Cardiac septum (tissue), 1 donor: Measurements from ENCODE around the gene HAO2. TPM values are rescaled to one million over a fixed set of nuclear protein-coding genes. Genes with fewer than 3 reads are reported as not detected.
"Not testable (repeated sequence)": the region's sequence is repeated elsewhere in the genome, so short reads cannot be mapped to it uniquely, and the experiment has no call there.

Experiments used
- DNase-seq: peaks from one replicate; pipeline ENCODE4 v3.0.0-alpha.2; 2020; ENCODE audit warnings: low spot score
- intact Hi-C: fragments of 100-400 bp; cut with DNase I; formaldehyde crosslinking; loops from one replicate; pipeline ENCODE4 v1.14.0; 2022
- total RNA-seq: library from RNA; stranded (reverse); fragmentation: NEBNext Ultra II Directional; extraction: Animal tissue kit (Norgen Biotek cat#: 25700); gene quantifications from one replicate; pipeline ENCODE4 v1.2.1, GENCODE V29; 2021
- donor health status: DM: no; HTN: no; CAD: no.

HAO2 gene
- total RNA-seq, 1 donor from 2014 or later: not detected

DNA sequence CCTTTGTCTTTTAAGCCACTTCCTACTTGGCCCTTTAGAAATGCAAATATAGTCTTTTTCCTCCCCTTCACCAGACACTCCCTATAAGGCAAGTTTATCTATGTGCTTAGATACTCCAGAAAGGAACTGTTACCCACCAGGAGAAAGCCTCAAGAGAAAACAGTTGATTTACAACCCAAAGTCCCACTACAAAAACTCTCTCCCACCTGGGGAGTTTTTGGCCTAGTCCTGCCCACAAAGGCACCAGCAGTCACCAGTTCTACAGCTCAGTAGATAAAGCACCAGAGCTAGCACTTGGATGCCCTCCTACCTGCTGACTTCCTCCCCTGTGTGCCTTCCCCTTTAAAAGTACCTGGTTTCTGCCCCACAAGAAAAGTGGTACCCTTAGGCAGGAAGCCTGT, 27.7 kb upstream of the HAO2 start:
- no peak for DNase-seq
- intact Hi-C loops: no loop called here

DNA sequence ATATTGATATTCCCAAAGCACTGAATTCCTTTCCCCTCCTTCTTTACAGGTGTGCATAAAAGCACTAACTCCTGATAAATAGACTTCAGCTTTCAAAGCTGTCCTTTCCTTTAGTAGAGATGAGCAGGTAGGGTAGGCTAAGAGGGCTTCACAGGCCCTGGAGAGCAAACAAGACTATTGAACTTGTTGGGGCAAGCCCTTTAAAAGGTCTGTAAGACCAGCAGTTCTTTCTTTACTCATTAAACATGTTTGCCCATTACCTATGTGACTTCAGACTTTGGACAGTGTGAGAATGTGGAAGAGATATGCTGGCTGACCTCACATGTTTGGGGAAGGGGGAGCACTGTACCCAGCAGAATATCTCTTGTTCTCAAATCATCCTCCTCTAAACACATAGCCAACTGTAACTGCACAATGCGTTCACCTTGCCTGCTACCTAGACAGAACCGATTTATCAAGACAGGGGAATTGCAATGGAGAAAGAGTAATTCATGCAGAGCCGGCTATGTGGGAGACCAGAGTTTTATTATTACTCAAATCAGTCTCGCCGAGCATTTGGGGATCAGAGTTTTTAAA, 27.1 kb upstream of the HAO2 start:
- intact Hi-C loops: no loop called here
- no peak for DNase-seq

DNA sequence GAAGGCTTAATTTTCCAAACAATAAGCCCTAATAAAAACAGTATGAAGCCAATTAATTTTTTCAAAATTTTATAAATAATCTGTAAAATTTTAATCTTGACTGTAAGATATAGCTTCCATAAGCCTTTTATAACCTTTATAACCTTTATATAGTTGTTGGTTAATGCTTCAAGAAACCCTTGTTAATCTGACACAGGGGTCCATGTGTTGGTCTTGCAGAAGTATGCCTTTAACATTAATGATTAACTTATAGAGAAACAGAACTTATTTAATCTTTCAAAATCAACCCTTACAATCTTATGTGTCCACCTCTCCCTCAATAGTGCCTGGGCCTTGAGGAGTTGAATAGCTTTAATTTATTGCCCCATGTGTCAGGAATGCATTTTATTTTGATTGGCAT, 23.2 kb upstream of the HAO2 start:
- no peak for DNase-seq
- intact Hi-C loops: no loop called here

DNA sequence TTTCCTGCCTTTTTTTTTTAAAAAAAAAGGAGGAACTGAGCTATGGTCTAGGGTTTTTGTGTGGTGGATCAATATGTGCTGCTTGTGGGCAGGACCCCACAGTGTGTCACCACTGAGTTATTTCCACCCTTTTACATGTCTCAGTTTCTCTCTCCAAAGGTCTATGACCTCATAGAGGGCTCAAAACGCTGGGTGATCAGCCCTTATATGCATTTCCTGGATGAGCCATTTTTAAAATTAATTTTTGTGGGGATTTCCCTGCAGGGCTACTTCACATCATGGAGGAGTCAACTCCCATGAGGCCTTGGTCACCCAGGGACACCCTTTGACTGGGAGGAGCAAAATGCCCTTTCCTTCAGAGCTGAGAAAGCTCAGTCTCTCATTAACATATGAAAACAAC, 20.7 kb upstream of the HAO2 start:
- intact Hi-C loops: no loop called here
- no peak for DNase-seq

DNA sequence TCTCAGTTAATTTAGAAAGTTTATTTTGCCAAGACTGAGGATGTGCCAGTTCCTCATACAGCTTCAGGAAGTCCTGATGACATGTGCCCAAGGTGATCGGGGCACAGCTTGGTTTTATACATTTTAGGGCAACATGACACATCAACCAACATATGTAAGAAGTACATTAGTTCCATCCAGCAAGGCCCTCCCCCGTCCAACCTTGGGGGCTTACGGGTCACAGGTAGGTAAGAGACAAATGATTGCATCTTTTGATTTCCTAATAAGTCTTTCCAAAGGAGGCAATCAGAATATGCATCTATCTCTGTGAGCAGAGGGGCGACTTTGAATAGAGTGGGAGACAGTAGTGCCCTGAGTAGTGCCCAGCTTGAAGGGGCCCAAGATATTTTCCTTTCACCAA, 19.6 kb upstream of the HAO2 start:
- no peak for DNase-seq
- intact Hi-C loops: no loop called here

DNA sequence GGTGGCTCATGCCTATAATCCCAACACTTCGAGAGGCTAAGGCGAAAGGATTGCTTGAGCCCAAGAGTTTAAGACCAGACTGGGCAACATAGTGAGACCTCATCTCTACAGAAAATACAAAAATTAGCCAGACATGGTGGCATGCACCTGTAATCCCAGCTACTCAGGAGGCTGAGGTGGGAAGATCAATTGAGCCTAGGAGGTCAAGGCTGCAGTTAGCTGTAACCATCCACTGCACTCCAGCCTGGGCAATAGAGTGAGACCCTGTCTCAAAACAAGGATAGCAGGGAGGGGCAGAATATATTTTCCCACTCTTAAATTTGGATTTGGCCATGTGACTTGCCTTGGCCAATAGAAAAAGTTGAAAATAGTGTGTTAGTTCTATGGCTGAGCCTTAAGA, 17.7 kb upstream of the HAO2 start:
- intact Hi-C loops, DNase-seq: not testable (repeated sequence)

DNA sequence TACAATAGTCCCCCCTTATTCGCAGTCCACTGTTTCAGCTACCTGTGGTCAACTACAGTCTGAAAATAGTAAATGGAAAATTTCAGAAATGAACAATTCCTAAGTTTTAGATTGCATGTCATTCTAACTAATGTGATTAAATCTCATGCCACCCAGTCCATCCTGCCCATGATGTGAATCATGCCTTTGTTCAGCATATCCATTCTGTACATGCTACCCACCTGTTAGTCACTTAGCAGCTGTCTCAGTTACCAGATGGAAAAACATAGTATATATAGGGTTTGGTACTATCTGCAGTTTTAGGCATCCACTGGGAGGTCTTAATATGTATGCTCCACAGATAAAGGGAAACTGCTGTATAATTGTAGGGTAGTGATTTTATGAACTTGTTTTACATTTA, 16.6 kb upstream of the HAO2 start:
- no peak for DNase-seq
- intact Hi-C loops: no loop called here

DNA sequence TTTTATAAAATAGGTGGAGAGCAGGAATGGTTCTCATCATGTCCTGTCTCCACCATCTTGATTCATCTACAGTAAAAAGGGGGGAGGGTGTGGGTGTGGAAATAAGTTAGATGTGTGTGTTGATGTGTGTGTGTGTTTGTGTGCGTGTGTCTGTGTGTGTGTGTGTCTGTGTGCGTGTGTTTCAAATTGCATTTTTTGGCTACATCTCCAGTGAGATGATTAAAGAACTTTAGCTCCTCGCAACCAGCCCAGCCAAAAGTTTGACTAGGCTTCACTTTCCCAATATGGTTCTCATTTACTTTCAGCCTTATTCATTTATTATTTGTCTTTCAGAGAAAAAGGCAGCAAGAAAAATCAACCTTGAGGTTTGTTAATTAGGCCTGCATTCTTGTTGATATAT, 14.7 kb upstream of the HAO2 start:
- intact Hi-C loops: no loop called here
- no peak for DNase-seq

DNA sequence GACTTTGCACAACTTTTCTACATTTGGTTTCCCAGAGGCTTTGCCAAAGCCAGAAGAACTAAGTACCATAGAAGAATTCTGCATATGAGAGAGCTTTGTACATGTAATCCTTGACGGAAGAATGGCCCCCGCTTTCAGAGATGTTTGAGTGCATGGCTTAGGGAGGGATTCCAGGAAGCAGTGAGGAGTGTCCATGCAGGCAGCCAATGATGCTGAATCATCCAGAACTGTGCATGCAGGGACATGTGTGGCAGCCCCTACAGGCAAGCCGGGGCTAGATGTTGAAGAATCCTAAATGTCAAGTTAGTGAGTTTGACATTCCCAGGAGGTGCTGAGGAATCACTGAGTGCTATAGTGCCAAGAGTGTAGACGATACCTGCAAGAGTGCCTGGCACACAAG, 9.9 kb upstream of the HAO2 start:
- DNase-seq: no peak
- intact Hi-C loops: no loop called here

DNA sequence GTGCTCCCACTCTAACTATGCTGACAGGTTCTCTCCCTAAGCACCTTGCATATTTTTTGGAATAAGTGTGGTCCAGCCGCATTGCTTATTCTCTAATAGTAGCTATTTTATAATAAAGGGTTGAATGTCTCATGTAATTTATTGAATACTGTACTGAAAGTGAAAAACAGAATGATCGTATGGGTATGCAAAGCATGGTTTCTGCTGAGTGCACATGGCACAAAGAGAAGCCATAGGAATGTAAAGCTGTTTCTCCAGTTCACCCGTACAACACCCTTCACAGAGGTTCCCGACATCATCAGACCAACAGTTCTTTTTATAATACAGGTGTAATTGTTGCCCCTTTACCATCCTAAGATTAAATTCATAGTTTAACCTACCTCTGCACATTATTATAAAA, 8.9 kb upstream of the HAO2 start:
- intact Hi-C loops: no loop called here
- no peak for DNase-seq

DNA sequence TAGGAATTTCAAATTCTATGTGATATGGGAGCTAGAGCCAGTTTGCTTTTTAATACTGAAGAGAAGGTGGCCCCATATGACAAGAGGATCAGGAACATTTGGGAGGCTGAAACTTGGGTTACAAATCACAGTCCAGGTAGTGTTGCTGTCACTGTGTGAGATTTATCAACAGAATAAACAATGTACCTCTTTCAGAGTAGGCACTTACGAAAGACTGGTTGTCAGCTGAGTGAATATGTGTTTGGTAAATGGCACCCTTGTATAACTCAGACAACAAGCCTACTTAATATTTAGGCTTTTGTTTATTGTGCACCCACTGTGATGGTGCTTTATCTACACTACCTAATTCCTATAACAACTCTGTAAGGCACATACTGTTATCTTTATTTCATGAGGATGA, 7.4 kb upstream of the HAO2 start:
- DNase-seq: no peak
- intact Hi-C loops: no loop called here

DNA sequence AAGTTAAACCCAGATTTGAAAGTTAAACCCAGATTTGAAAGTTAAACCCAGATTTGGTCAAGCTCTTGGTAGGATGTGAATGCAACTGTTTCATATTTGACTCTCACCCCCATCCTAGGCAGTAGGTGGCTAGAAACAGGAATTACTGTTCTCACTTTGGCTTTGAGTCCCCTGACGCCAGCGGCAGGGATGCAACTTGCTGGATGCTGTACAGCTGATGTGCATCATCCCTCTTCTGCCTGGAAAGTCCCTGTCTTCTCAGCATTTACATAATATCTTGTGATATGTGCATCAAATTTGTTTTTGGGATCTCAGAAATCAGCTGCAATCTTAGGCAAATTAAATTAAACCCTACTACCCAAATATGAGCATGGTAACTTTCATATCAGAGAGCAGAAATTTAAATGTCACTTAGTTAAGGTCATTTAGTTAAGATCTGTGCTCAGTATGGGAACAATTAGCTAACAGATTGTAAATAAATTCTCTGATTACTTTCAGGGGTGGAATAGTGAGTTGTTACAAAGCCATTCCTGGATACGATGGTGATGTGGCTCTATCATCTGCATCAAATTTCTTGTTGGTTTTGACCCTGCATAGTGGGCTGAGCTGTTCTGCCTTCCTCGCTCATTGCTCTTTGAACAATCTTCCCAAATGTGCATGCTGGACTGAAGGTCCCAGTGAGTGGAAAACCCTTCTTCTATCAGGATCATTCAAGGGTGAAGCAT, 6.8 kb upstream of the HAO2 start:
- intact Hi-C loops: no loop called here
- DNase-seq: no peak

DNA sequence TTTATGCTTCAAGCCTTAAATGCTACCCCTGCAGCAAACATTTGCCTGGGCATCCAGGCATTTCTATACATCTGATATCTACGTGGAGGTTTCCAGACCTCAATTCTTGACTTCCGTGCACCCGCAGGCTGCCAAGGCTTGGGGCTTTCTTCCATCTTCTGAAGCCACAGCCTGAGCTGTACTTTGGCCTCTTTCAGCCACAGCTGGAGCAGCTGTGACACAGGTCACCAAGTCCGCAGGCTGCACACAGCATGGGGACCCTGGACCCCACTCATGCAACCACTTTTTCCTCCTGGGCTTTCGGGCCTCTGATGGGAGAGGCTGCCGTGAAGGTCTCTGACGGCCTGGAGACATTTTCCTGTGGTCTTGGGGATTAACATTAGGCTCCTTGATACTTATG, 5.4 kb upstream of the HAO2 start:
- no peak for DNase-seq
- intact Hi-C loops: no loop called here

DNA sequence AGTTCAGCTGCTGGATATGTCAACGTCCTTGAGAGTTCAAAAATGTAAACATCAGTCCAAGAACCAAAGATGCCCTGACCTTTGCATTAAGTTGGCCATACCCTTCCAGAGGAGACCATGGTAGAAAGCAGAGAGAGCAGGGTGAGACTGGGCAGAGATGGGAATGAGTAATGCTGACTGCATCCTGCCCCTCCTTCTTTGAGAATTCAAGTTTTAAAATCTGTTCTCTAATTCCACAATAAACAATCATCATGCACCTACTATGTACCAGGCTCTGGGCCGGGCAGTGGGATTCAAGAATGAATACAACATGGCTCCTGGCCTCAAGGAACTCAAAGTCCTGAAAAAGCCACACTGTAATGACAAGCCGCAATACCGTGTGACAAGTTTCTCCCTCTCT, 3.9 kb upstream of the HAO2 start:
- no peak for DNase-seq
- intact Hi-C loops: loop anchor here (5.0 kb wide), 2 partner anchors 77 to 1212 kb away; no protein-coding TSS in a partner anchor

DNA sequence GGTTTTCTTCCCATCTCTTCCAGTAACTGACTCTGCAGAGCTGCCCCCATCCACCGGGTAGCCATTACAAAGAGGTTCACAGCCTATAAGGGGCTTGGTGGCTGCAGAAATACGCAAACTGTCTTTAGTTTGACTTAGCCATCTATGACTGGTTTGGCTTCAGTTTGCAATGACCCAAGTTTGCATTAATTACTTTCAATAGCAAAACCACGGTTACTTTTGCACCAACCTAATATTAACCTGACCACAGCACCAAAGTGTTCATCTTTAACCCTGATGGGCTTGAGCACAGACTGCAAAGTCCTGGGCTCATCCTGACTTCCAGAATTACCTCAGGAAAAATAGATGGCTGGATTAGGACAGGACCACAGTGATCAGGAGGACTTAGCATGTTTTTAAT, 2.2 kb upstream of the HAO2 start:
- intact Hi-C loops: loop anchor here (5.0 kb wide), 2 partner anchors 79 to 1214 kb away; no protein-coding TSS in a partner anchor
- no peak for DNase-seq

DNA sequence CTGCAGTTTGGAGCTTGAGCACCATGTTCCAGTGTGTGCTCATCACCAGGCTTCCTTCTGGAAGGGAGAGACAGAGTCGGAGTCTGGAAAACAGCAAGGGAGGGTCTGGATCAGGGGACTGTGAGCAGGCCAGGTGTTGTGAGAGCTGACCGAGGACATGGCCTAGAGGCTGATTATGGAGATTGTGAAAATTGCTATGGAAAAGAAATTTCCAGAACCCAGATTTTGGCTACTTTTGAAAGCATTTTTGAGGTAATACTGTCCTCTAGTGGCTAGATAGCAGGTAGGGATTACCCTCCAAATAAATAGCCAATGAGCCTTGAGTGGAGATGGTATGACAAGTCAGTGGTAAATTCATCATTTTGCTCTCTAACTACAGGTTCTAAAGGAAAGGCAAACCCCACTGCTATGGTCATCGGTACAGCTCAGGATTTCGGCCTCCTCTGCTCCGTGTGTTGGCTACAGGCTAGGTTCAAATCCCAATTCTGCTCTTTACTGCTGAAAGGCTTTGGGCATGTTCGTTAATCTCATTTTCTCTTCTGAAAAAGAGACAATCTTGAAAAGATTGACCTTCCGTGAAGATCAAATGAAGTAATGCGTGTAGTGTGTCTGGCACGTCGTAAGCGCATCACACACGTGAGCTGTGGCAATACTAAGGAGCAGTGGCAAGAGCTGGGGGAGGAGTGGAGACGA, 1.0 kb upstream of the HAO2 start:
- intact Hi-C loops: loop anchor here (5.0 kb wide), 2 partner anchors 80 to 1215 kb away; no protein-coding TSS in a partner anchor
- DNase-seq: no peak

DNA sequence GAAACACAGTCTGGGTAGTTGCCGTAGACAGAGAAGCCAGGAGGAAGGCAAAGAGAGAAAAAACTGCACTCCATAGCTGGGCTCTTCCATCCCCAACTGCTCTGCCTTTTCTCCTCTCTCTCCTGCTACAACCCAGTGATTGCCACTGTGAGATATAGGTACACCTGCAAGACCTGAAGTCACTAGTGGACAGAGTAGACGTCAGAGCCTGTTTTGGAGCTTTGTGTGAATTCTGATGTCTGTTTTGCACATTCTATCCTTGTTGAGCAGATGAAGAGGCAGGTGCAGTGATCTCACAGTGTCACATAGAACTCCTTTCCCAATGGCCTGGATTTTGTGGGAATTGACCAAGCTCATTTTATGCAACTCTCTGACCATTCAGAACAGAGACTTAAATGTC, 2.2 kb downstream of the HAO2 start:
- intact Hi-C loops: no loop called here
- DNase-seq: no peak

DNA sequence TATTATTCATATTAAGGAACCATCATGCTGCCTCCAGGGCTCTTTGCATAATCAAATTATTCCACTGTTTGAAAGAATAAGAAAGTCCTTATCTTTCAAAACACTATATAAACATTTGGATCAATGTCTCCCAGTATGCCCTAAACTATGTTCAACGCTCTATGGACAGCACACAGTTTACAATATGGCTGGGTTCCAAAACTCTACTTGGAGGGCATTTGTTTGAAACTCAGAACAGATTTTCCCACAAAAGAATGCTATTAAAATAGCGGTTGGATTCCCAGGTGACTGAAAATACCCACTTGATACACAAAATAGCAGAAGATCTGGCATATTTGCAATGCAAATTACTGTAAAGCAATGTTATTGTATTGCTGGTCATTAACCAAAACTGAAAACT, 3.2 kb downstream of the HAO2 start:
- DNase-seq: no peak
- intact Hi-C loops: no loop called here

DNA sequence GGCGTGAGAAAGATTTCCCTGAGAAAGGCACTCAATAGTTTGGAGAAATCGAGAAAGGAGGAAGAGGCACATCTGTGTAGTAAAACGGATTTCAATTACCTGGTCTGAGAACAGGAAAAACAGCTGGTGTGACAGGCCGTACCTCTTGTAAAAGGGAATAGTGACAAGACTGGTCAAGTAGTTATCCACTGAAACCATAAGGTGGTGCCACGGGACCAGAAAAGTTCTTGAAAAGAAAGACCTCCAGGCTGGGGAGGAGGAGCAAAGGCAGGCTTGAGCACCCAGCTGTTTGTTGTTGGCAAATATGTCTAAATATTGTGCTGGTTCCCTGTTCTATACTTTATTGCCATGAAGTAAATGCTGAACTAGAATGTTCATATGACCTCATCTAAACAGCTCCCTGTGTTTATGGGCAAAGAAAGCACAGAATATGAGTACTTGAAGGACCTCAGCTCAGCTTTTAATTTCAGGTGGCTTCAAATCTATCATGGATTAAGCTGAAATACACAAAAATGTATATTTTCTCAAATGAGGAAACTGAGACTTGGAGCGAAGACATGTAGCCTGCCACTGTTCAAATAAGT, 4.0 kb downstream of the HAO2 start:
- intact Hi-C loops: no loop called here
- DNase-seq: no peak

DNA sequence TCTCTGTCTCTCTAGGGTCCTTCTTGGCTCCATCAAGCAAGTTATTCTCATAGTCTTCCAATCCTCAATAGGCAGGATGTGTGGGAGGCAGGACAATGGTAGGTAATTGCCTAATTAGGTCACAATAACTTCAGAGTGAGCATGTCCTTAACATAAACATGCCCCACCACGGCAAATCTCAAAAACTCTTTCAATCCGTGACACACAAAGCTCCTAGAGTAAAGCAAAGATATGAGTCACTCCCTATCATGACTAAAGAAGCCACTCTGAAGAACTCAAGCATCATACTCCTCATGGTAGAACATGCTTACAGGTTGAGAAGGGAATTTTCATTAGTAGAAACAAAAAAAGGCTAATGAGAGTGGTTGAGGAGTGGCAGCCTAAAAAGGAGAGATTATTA, 4.9 kb downstream of the HAO2 start:
- no peak for DNase-seq
- intact Hi-C loops: no loop called here
